Thoracic aorta (tissue), 2 donors: ENCODE measurements around the gene RUBCN. TPM values are rescaled to one million over a fixed set of nuclear protein-coding genes. Genes with fewer than 3 reads are reported as not detected.

Experiments
- ATAC-seq: fragments of 150-250 bp; one replicate; pipeline ENCODE4 v1.8.0; 2017; ENCODE audit warnings: low read depth; ENCODE audit not compliant: insufficient number of reproducible peaks, low FRiP score
- DNase-seq: peaks from one replicate; pipeline ENCODE4 v3.0.0-alpha.2; 2020; ENCODE audit warnings: low spot score
- H3K27ac ChIP-seq, 2 donors: fragments of 200-600 bp; sonication (generic); 1 replicate in 1 of 2; 2 replicates in 1 of 2; pipeline ENCODE4 v1.5.1; 2016; ENCODE audit warnings: mild to moderate bottlenecking in 2 of 2, moderate library complexity in 2 of 2
- H3K27me3 ChIP-seq: fragments of 200-600 bp; sonication (generic); replicated peaks from 2 replicates; pipeline ENCODE4 v1.6.0; 2016; ENCODE audit warnings: mild to moderate bottlenecking; ENCODE audit not compliant: insufficient read depth
- H3K36me3 ChIP-seq: fragments of 200-600 bp; sonication (generic); one replicate; pipeline ENCODE4 v1.5.1; 2016
- H3K4me1 ChIP-seq, 2 donors: fragments of 200-600 bp; sonication (generic); 1 replicate in 1 of 2; 2 replicates in 1 of 2; pipeline versions ENCODE4 v1.5.1 to v1.6.0; 2016; ENCODE audit warnings: low read depth in 2 of 2, mild to moderate bottlenecking in 1 of 2; ENCODE audit not compliant: control insufficient read depth in 1 of 2
- H3K4me3 ChIP-seq: fragments of 200-600 bp; sonication (generic); 2 replicates; pipeline ENCODE4 v1.5.1; 2016; ENCODE audit warnings: mild to moderate bottlenecking
- H3K9me3 ChIP-seq: fragments of 200-600 bp; sonication (generic); 2 replicates; pipeline ENCODE4 v1.5.1; 2016
- total RNA-seq, 2 donors: library from RNA; depleted of rRNA; stranded (reverse); fragments of >200 nt; gene quantifications; one replicate each; pipeline versions ENCODE4 v1.1.0 to v1.2.3, GENCODE V29; 2016
- TF ChIP-seq, protein P1 (sequence below): fragments of 200-600 bp; sonication (generic); IDR thresholded peaks from one replicate; pipeline ENCODE4 v1.5.1; 2019; ENCODE audit warnings: antibody characterized with exemption

Gene RUBCN
- total RNA-seq, 2 donors from 2014 or later: 52.1 to 67.3 TPM

DNA sequence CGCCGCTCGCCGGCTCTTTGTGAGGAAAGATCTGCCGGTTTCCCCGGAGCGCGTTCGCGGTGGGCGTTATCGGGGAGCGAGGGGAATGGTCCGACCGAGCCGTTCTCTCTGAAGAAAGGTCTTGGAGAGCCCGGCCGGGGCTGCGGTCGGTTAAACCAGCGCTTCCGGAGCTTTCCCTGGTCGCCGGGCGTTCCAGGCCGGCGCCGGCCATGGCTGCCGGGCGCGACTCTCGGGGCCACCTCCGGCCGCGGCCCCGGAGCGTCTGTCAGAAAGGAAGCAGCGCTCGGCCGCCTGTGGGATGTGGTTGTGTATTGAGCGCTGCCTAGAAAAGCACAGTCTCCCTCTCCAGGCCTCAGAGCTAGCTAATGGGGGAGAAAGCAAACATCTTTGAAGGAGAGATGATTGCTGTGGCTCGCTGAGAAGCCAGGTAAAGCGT lies 13.7 kb upstream of the RUBCN start:
- H3K27me3 ChIP-seq: no peaks in the 10 kb centered on the region
- H3K4me3 ChIP-seq: peak overlapping the region; percentile 93
- H3K9me3 ChIP-seq: no peaks in the 10 kb centered on the region
- TF ChIP-seq, protein P1, sequence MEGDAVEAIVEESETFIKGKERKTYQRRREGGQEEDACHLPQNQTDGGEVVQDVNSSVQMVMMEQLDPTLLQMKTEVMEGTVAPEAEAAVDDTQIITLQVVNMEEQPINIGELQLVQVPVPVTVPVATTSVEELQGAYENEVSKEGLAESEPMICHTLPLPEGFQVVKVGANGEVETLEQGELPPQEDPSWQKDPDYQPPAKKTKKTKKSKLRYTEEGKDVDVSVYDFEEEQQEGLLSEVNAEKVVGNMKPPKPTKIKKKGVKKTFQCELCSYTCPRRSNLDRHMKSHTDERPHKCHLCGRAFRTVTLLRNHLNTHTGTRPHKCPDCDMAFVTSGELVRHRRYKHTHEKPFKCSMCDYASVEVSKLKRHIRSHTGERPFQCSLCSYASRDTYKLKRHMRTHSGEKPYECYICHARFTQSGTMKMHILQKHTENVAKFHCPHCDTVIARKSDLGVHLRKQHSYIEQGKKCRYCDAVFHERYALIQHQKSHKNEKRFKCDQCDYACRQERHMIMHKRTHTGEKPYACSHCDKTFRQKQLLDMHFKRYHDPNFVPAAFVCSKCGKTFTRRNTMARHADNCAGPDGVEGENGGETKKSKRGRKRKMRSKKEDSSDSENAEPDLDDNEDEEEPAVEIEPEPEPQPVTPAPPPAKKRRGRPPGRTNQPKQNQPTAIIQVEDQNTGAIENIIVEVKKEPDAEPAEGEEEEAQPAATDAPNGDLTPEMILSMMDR: no peak
- peaks cover 10 to 33% of the 10 kb centered on the region in 2 donors for H3K4me1 ChIP-seq
- DNase-seq (peak; percentile 12), ATAC-seq (no peak)
- peak overlapping the region; percentile 94 to 97 for H3K27ac ChIP-seq
- no peaks in the 10 kb centered on the region for H3K36me3 ChIP-seq

GRCh38 chr3:197749601-197750395 lies 13.1 kb upstream of the RUBCN start, which contains the start of gene FYTTD1:
Gene FYTTD1, plus strand, starts transcription at chr3:197749883. Its CDS starts 89 bp downstream, at chr3:197749972.
- ATAC-seq: peak; percentile 57
- Histone ChIP-seq H3K27ac (peak within 1 kb of the TSS; percentile 94 to 97), H3K4me3 (peak within 1 kb of the TSS; percentile 93), H3K4me1 (peaks cover 10 to 33% of the 10 kb centered on the region in 2 donors), H3K36me3 (no peaks in the 10 kb centered on the region), H3K9me3 (no peaks in the 10 kb centered on the region), H3K27me3 (no peaks in the 10 kb centered on the region)
- TF ChIP-seq, protein P1: peak; percentile 50
- DNase-seq: peak; percentile 47

DNA sequence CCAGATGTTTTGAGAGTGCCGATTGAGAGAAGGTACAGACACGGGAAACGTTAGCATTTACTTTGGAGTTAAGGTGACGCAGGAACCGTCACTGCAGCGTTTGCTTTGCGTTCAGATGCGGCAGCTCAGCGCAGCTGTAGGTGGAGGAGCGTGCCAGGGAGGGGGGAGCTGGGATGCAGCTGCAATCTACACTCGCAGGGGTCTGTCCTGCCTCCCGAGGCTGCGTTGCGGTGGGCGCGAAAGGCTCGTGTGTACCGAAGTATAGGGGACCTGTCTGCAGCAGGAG lies 12.6 kb upstream of the RUBCN start:
- Histone ChIP-seq H3K36me3 (no peaks in the 10 kb centered on the region), H3K9me3 (no peaks in the 10 kb centered on the region), H3K27ac (peak overlapping the region; percentile 94 to 97), H3K4me3 (peak overlapping the region; percentile 93), H3K27me3 (no peaks in the 10 kb centered on the region), H3K4me1 (peaks cover 10 to 33% of the 10 kb centered on the region in 2 donors)
- DNase-seq (peak; percentile 11), ATAC-seq (no peak)
- TF ChIP-seq, protein P1: no peak

GRCh38 chr3:197748597-197749314 lies 12.1 kb upstream of the RUBCN start:
- no peaks in the 10 kb centered on the region for H3K9me3 ChIP-seq
- DNase-seq: no peak

GRCh38 chr3:197746801-197747237 lies 10.1 kb upstream of the RUBCN start:
- Histone ChIP-seq H3K27ac (no peak overlapping the region), H3K9me3 (no peaks in the 10 kb centered on the region), H3K36me3 (no peaks in the 10 kb centered on the region), H3K4me1 (peaks cover 7 to 18% of the 10 kb centered on the region in 2 donors), H3K4me3 (no peak overlapping the region), H3K27me3 (no peaks in the 10 kb centered on the region)
- no peak for ATAC-seq
- DNase-seq: no peak
- TF ChIP-seq, protein P1: no peak

More at GRCh38 chr3:197748597-197749314, 12.1 kb upstream of the RUBCN start:
- no peaks in the 10 kb centered on the region for H3K27me3 ChIP-seq
- peak; percentile 49 for ATAC-seq
- peak overlapping the region; percentile 94 to 97 for H3K27ac ChIP-seq
- H3K4me3 ChIP-seq: peak overlapping the region; percentile 93
- TF ChIP-seq, protein P1: no peak
- no peaks in the 10 kb centered on the region for H3K36me3 ChIP-seq
- H3K4me1 ChIP-seq: peaks cover 10 to 33% of the 10 kb centered on the region in 2 donors
